Peyer's patch (tissue), 4 donors: ENCODE results near the gene NPAT. TPM values are rescaled to one million over a fixed set of nuclear protein-coding genes. Genes with fewer than 3 reads are reported as not detected.

Source experiments
- DNase-seq, 3 donors: peaks; one replicate each; pipeline ENCODE4 v3.0.0-alpha.2; 2017 to 2019
- H3K27ac ChIP-seq, 4 donors: fragments of 200-600 bp; sonication (generic); one replicate each; pipeline ENCODE4 v1.5.1; 2016 to 2019
- H3K27me3 ChIP-seq, 2 donors: fragments of 200-600 bp; sonication (generic); one replicate each; pipeline ENCODE4 v1.5.1; 2019
- H3K36me3 ChIP-seq, 3 donors: fragments of 200-600 bp; sonication (generic); one replicate each; pipeline ENCODE4 v1.5.1; 2016 to 2019
- H3K4me1 ChIP-seq, 4 donors: fragments of 200-600 bp; sonication (generic); one replicate each; pipeline ENCODE4 v1.5.1; 2016 to 2019
- H3K4me3 ChIP-seq, 4 donors: fragments of 200-600 bp; sonication (generic); 1 replicate in 3 of 4; 2 replicates in 1 of 4; pipeline ENCODE4 v1.5.1; 2016 to 2019; ENCODE audit warnings: mild to moderate bottlenecking in 1 of 4
- H3K9me3 ChIP-seq, 4 donors: fragments of 200-600 bp; sonication (generic); one replicate each; pipeline ENCODE4 v1.5.1; 2016 to 2019; ENCODE audit warnings: mild to moderate bottlenecking in 1 of 4
- CTCF ChIP-seq, 6 experiments: fragments of 450-650 bp in 4 of 6; fragments of 200-600 bp in 2 of 6; sonication (generic) in 1 of 6; IDR thresholded peaks; one replicate each; pipeline ENCODE4 v1.5.1; 2017 to 2019; ENCODE audit warnings: antibody characterized with exemption in 6 of 6, mild to moderate bottlenecking in 3 of 6, moderate library complexity in 1 of 6
- POLR2A ChIP-seq, 2 donors: fragments of 450-650 bp; IDR thresholded peaks; one replicate each; pipeline ENCODE4 v1.5.1; 2017; ENCODE audit warnings: antibody characterized with exemption in 2 of 2, mild to moderate bottlenecking in 2 of 2, moderate library complexity in 2 of 2
- total RNA-seq, 4 donors: library from RNA; depleted of rRNA; stranded (reverse); fragments of >200 nt; gene quantifications; one replicate each; pipeline ENCODE4 v1.1.0, GENCODE V29; 2016

The NPAT gene
- total RNA-seq, 4 donors from 2014 or later = 14.4 to 48.7 (median 14.7) TPM

GRCh38 chr11:108242422-108242821, 20.0 kb upstream of the NPAT start:
- no peaks in the 10 kb centered on the region for H3K9me3 ChIP-seq
- DNase-seq = no peak
- no peak for TF ChIP-seq POLR2A (IDR thresholded peaks at IDR 0.05)
- no peak for TF ChIP-seq CTCF (IDR thresholded peaks at IDR 0.05)
- no peak overlapping the region for H3K4me3 ChIP-seq
- no peak overlapping the region for H3K27ac ChIP-seq
- H3K27me3 ChIP-seq = no peaks in the 10 kb centered on the region
- no peaks in the 10 kb centered on the region for H3K4me1 ChIP-seq
- H3K36me3 ChIP-seq = peaks cover 0 to 8% (median 0%) of the 10 kb centered on the region in 3 donors

- no peaks in the 10 kb centered on the region for H3K9me3 ChIP-seq
- no peak overlapping the region for H3K27ac ChIP-seq
- no peaks in the 10 kb centered on the region for H3K27me3 ChIP-seq
- H3K36me3 ChIP-seq = no peaks in the 10 kb centered on the region
- H3K4me3 ChIP-seq = no peak overlapping the region
- H3K4me1 ChIP-seq = peaks cover 0 to under 1% (median 0%) of the 10 kb centered on the region in 4 donors
- no peak for DNase-seq
- TF ChIP-seq CTCF (IDR thresholded peaks at IDR 0.05) = no peak
Measured at GRCh38 chr11:108241330-108242037, 19.0 kb upstream of the NPAT start.

GRCh38 chr11:108239076-108239475, 16.6 kb upstream of the NPAT start:
- no peaks in the 10 kb centered on the region for H3K36me3 ChIP-seq
- H3K4me3 ChIP-seq = no peak overlapping the region
- no peak for DNase-seq
- H3K27me3 ChIP-seq = no peaks in the 10 kb centered on the region
- TF ChIP-seq CTCF (IDR thresholded peaks at IDR 0.05) = no peak
- TF ChIP-seq POLR2A (IDR thresholded peaks at IDR 0.05) = no peak
- H3K4me1 ChIP-seq = peaks cover 0 to 7% (median 2%) of the 10 kb centered on the region in 4 donors
- no peaks in the 10 kb centered on the region for H3K9me3 ChIP-seq
- peak overlapping the region in 1 of 4 donors; percentile 42 for H3K27ac ChIP-seq

GRCh38 chr11:108237058-108237481, 14.6 kb upstream of the NPAT start:
- DNase-seq = no peak
- Histone ChIP-seq H3K4me3 (no peak overlapping the region), H3K9me3 (no peaks in the 10 kb centered on the region), H3K4me1 (peaks cover 0 to 7% (median 2%) of the 10 kb centered on the region in 4 donors), H3K36me3 (peaks cover 0 to 10% (median 0%) of the 10 kb centered on the region in 3 donors), H3K27me3 (no peaks in the 10 kb centered on the region), H3K27ac (peak overlapping the region in 3 of 4 donors; percentile 3 to 80 (median 9))
- no peak for TF ChIP-seq POLR2A (IDR thresholded peaks at IDR 0.05)
- TF ChIP-seq CTCF (IDR thresholded peaks at IDR 0.05) = no peak

GRCh38 chr11:108235633-108236032, 13.2 kb upstream of the NPAT start:
- no peak for DNase-seq
- H3K27me3 ChIP-seq = no peaks in the 10 kb centered on the region
- peaks cover 0 to 7% (median 2%) of the 10 kb centered on the region in 4 donors for H3K4me1 ChIP-seq
- peaks cover 0 to 17% (median 0%) of the 10 kb centered on the region in 3 donors for H3K36me3 ChIP-seq
- peak overlapping the region in 2 of 4 donors; percentile 51 to 80 for H3K27ac ChIP-seq
- TF ChIP-seq POLR2A (IDR thresholded peaks at IDR 0.05) (no peak), CTCF (IDR thresholded peaks at IDR 0.05) (no peak)
- H3K9me3 ChIP-seq = no peaks in the 10 kb centered on the region
- H3K4me3 ChIP-seq = no peak overlapping the region
